Peyer's patch (tissue), 4 donors: ENCODE measurements around the gene SUPV3L1.

ENCODE experiments used
- POLR2A ChIP-seq, 2 donors: fragments of 450-650 bp; IDR thresholded peaks; one replicate each; pipeline ENCODE4 v1.5.1; 2017; ENCODE audit warnings: antibody characterized with exemption in 2 of 2, mild to moderate bottlenecking in 2 of 2, moderate library complexity in 2 of 2
- TF ChIP-seq, protein P1 (sequence below), 6 experiments: fragments of 450-650 bp in 4 of 6; fragments of 200-600 bp in 2 of 6; sonication (generic) in 1 of 6; IDR thresholded peaks; one replicate each; pipeline ENCODE4 v1.5.1; 2017 to 2019; ENCODE audit warnings: antibody characterized with exemption in 6 of 6, mild to moderate bottlenecking in 3 of 6, moderate library complexity in 1 of 6

DNA sequence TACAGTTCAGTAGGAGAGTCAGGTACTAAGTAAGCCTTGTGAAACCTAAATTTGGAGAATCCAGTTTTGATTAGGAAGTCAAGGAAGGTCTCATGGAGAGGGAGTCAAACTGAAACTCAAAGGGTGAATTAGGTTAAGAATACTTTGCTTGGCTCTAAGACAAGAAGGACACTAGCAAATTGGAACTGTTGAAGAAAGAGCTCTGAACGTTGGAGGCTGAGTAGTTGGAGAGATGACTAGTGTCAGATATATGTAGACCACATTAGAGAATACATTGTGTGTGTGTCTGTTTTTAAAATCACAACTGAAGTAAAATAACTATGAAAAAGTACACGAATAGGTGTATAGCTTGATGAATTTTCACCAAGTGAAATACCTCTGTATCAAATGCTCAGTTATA is 49.8 kb upstream of the SUPV3L1 start:
- TF ChIP-seq, protein P1, sequence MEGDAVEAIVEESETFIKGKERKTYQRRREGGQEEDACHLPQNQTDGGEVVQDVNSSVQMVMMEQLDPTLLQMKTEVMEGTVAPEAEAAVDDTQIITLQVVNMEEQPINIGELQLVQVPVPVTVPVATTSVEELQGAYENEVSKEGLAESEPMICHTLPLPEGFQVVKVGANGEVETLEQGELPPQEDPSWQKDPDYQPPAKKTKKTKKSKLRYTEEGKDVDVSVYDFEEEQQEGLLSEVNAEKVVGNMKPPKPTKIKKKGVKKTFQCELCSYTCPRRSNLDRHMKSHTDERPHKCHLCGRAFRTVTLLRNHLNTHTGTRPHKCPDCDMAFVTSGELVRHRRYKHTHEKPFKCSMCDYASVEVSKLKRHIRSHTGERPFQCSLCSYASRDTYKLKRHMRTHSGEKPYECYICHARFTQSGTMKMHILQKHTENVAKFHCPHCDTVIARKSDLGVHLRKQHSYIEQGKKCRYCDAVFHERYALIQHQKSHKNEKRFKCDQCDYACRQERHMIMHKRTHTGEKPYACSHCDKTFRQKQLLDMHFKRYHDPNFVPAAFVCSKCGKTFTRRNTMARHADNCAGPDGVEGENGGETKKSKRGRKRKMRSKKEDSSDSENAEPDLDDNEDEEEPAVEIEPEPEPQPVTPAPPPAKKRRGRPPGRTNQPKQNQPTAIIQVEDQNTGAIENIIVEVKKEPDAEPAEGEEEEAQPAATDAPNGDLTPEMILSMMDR (IDR thresholded peaks at IDR 0.05) = no peak
- TF ChIP-seq POLR2A (IDR thresholded peaks at IDR 0.05) = no peak
